Measurements from ENCODE around the gene PGRMC2. TPM values are rescaled to one million over a fixed set of nuclear protein-coding genes. Genes with fewer than 3 reads are reported as not detected.

The PGRMC2 gene, protein sequence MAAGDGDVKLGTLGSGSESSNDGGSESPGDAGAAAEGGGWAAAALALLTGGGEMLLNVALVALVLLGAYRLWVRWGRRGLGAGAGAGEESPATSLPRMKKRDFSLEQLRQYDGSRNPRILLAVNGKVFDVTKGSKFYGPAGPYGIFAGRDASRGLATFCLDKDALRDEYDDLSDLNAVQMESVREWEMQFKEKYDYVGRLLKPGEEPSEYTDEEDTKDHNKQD
- total RNA-seq (2013) = 6.3 TPM
- polyA plus RNA-seq (10 to 100 TPM in 1 of 3 donors, 1 to 10 TPM in 2; 6.3 to 13.9 (median 7.3) TPM), polyA minus RNA-seq (1.8 and 3.0 TPM in 2 replicates), total RNA-seq (3.8 to 16.2 (median 8.0) reads per million in 11 experiments)

DNA sequence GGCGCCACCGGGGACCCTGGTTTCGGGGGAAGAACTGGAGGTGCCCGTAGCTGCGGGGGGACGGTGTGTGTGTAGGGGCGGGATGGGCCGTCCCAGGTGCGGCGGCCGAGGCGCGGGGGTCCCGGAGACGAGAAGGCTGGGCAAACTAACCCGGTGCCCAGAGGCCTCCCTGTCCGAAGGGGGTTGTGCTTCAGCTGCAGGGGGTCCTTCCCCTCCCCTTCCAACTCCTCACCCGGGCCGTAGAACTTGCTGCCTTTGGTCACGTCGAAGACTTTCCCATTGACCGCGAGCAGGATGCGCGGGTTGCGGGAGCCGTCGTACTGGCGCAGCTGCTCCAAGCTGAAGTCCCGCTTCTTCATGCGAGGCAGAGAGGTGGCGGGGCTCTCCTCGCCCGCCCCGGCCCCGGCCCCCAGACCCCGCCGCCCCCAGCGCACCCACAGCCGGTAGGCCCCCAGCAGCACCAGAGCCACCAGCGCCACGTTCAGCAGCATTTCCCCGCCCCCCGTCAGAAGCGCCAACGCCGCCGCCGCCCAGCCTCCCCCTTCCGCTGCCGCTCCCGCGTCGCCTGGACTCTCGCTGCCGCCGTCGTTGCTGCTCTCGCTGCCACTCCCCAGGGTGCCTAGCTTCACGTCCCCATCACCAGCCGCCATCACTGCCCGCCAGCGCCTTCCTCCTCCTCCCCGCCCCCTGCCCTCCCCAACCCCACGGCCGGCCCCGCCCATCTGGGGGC lies at the start of gene PGRMC2:
Gene PGRMC2, minus strand, starts transcription at position 673 of the 730 bp plus-strand sequence. Its CDS starts 23 bp downstream, at position 650.
- intact Hi-C loops (cut with micrococcal nuclease) = loop anchor here (5.0 to 10.0 kb wide), 6 partner anchors 225 to 807 kb away; partner anchors contain the start of genes SCLT1 (in 2 of the 2), ABHD18 (in 1 of the 2), C4orf33 (in 1 of the 2) and INTU (in 1 of the 2)
- H3K27ac Mint-ChIP-seq = peak within 1 kb of the TSS; percentile 82 to 95 (median 94)
- no peaks in the 10 kb centered on the region for H4K20me1 ChIP-seq (ENCODE audit: insufficient read depth, low read length)
- no peaks in the 10 kb centered on the region for H3K27me3 ChIP-seq (ENCODE audit: control insufficient read depth in 2 of 2, insufficient read depth in 2 of 2, low read length in 2 of 2)
- under 1% methylated on average over 40 of the region's 67 CpGs for WGBS (ENCODE audit: insufficient coverage)
- no peaks in the 10 kb centered on the region for H3K9me3 Mint-ChIP-seq
- H3K36me3 ChIP-seq (replicated peaks in 1 of 2; ENCODE audit: control insufficient read depth in 1 of 2, insufficient read depth in 2 of 2, low read length in 2 of 2) = no peaks in the 10 kb centered on the region
- no peak for DNase-seq
- peak within 1 kb of the TSS; percentile 82 for H3K4me2 ChIP-seq (replicated peaks; ENCODE audit: extremely low read depth, low read length, poor library complexity, severe bottlenecking)
- peaks cover 29% of the 10 kb centered on the region for H3K4me1 Mint-ChIP-seq
- peak within 1 kb of the TSS; percentile 77 to 83 for H3K27ac ChIP-seq (ENCODE audit: low read depth in 1 of 2, low read length in 2 of 2)
- peak within 1 kb of the TSS; percentile 88 to 94 for H3K4me3 Mint-ChIP-seq
- peaks cover 0 to 5% (median 0%) of the 10 kb centered on the region in 3 donors for H3K27me3 Mint-ChIP-seq (ENCODE audit: low read depth in 3 of 3)
- H3K4me3 ChIP-seq (replicated peaks in 1 of 3; ENCODE audit: low read depth in 2 of 3, low read length in 3 of 3) = peak within 1 kb of the TSS; percentile 71 to 81 (median 73)
- H3K4me1 ChIP-seq (ENCODE audit: control insufficient read depth in 1 of 2, insufficient read depth in 2 of 2, low read length in 2 of 2) = peaks cover 20 to 33% of the 10 kb centered on the region in 2 donors
- TF ChIP-seq, protein P1, sequence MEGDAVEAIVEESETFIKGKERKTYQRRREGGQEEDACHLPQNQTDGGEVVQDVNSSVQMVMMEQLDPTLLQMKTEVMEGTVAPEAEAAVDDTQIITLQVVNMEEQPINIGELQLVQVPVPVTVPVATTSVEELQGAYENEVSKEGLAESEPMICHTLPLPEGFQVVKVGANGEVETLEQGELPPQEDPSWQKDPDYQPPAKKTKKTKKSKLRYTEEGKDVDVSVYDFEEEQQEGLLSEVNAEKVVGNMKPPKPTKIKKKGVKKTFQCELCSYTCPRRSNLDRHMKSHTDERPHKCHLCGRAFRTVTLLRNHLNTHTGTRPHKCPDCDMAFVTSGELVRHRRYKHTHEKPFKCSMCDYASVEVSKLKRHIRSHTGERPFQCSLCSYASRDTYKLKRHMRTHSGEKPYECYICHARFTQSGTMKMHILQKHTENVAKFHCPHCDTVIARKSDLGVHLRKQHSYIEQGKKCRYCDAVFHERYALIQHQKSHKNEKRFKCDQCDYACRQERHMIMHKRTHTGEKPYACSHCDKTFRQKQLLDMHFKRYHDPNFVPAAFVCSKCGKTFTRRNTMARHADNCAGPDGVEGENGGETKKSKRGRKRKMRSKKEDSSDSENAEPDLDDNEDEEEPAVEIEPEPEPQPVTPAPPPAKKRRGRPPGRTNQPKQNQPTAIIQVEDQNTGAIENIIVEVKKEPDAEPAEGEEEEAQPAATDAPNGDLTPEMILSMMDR (IDR thresholded peaks at IDR 0.05) = no peak
- H2AFZ ChIP-seq (ENCODE audit: insufficient read depth, low read depth, low read length, poor library complexity, severe bottlenecking) = peak within 1 kb of the TSS; percentile 92
- peaks cover 3% of the 10 kb centered on the region in 2 donors for H3K36me3 Mint-ChIP-seq
- H3K79me2 ChIP-seq (ENCODE audit: insufficient read depth, low read length) = peaks cover 44% of the 10 kb centered on the region
- H3K9ac ChIP-seq (ENCODE audit: insufficient read depth, low read length, poor library complexity, severe bottlenecking) = peak within 1 kb of the TSS; percentile 75
- no peaks in the 10 kb centered on the region for H3K9me3 ChIP-seq (replicated peaks in 1 of 2; ENCODE audit: control insufficient read depth in 1 of 2, insufficient read depth in 1 of 2, low read length in 2 of 2)

DNA sequence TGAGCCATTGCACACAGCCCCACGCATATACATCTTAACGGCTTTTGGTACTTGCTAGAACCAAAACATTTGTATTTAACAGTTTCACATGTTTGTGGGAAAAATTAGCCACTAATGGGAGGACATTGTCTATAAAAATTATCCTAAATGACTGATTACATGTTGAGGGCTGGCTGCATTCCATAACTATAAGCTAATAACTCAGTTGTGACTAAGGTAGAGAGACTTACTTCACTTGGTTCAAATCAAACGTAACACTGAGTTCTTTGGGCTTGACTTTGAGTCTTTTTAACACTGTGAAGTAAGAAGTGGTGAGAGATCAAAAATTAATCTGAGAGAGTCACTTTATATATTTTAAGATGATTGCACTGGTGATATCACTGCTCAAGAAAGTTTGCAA lies 47.9 kb upstream of the PGRMC2 start:
- Histone ChIP-seq H3K9me3 (replicated peaks in 1 of 2; ENCODE audit: control insufficient read depth in 1 of 2, insufficient read depth in 1 of 2, low read length in 2 of 2) (no peaks in the 10 kb centered on the region), H3K79me2 (ENCODE audit: insufficient read depth, low read length) (no peaks in the 10 kb centered on the region), H3K9ac (ENCODE audit: insufficient read depth, low read length, poor library complexity, severe bottlenecking) (no peak overlapping the region), H3K4me2 (replicated peaks; ENCODE audit: extremely low read depth, low read length, poor library complexity, severe bottlenecking) (no peak overlapping the region), H4K20me1 (ENCODE audit: insufficient read depth, low read length) (no peaks in the 10 kb centered on the region), H3K36me3 (replicated peaks in 1 of 2; ENCODE audit: control insufficient read depth in 1 of 2, insufficient read depth in 2 of 2, low read length in 2 of 2) (no peaks in the 10 kb centered on the region), H3K4me1 (ENCODE audit: control insufficient read depth in 1 of 2, insufficient read depth in 2 of 2, low read length in 2 of 2) (no peaks in the 10 kb centered on the region), H3K27me3 (ENCODE audit: control insufficient read depth in 2 of 2, insufficient read depth in 2 of 2, low read length in 2 of 2) (no peaks in the 10 kb centered on the region), H3K27ac (ENCODE audit: low read depth in 1 of 2, low read length in 2 of 2) (no peak overlapping the region), H3K4me3 (replicated peaks in 1 of 3; ENCODE audit: low read depth in 2 of 3, low read length in 3 of 3) (no peak overlapping the region), H2AFZ (ENCODE audit: insufficient read depth, low read depth, low read length, poor library complexity, severe bottlenecking) (no peak overlapping the region)
- Mint-ChIP-seq H3K4me1 (peaks cover 5% of the 10 kb centered on the region), H3K36me3 (no peaks in the 10 kb centered on the region), H3K9me3 (peaks cover 0 to 6% (median 3%) of the 10 kb centered on the region in 7 donors), H3K27ac (no peak overlapping the region), H3K4me3 (no peak overlapping the region), H3K27me3 (ENCODE audit: low read depth in 3 of 3) (peaks cover 0 to 2% (median 0%) of the 10 kb centered on the region in 3 donors)
- intact Hi-C loops (cut with micrococcal nuclease) = no loop called here
- TF ChIP-seq, protein P1 (IDR thresholded peaks at IDR 0.05) = no peak
- no peak for DNase-seq
- WGBS (ENCODE audit: insufficient coverage) = no CpG with 5 or more reads among the region's 3 CpGs

All from CD14-positive monocyte (primary cell).